Stimulated activated CD8-positive, alpha-beta memory T cell treated with anti-CD3 and anti-CD28 coated beads, Interleukin-12 subunit alpha, Interleukin-12 subunit beta, amount 100 ng/mL, for 24 hours (primary cell): Measurements from ENCODE around the gene PRUNE2.
"Not testable (repeated sequence)": the region's sequence is repeated elsewhere in the genome, so short reads cannot be mapped to it uniquely, and the experiment has no call there.

Experiments used
- DNase-seq: peaks from one replicate; pipeline ENCODE4 v3.0.0-alpha.2; 2020; ENCODE audit errors: extremely low read depth

Gene PRUNE2

GRCh38 chr9:76863832-76864231 lies 42.1 kb downstream of the PRUNE2 start:
- no peak for DNase-seq

GRCh38 chr9:76859860-76860259 lies 46.1 kb downstream of the PRUNE2 start:
- DNase-seq, result no peak

GRCh38 chr9:76858248-76858647 lies 47.7 kb downstream of the PRUNE2 start:
- DNase-seq, result not testable (repeated sequence)

- DNase-seq, result no peak
These were observed 49.9 kb downstream of the PRUNE2 start for GRCh38 chr9:76856016-76856415.

- DNase-seq, result no peak
These were observed 50.9 kb downstream of the PRUNE2 start for GRCh38 chr9:76855015-76855414.

GRCh38 chr9:76852026-76852425 lies 53.9 kb downstream of the PRUNE2 start:
- no peak for DNase-seq

GRCh38 chr9:76846297-76846696 lies 59.6 kb downstream of the PRUNE2 start:
- DNase-seq, result no peak

- no peak for DNase-seq
These were observed 60.7 kb downstream of the PRUNE2 start for GRCh38 chr9:76845254-76845653.

GRCh38 chr9:76835571-76836283 lies 70.2 kb downstream of the PRUNE2 start:
- no peak for DNase-seq

GRCh38 chr9:76828447-76828846 lies 77.5 kb downstream of the PRUNE2 start:
- DNase-seq, result no peak

GRCh38 chr9:76827296-76828080 lies 78.4 kb downstream of the PRUNE2 start:
- no peak for DNase-seq

GRCh38 chr9:76820431-76820830 lies 85.5 kb downstream of the PRUNE2 start:
- no peak for DNase-seq

GRCh38 chr9:76818271-76818670 lies 87.6 kb downstream of the PRUNE2 start:
- DNase-seq, result no peak

- no peak for DNase-seq
These were observed 88.4 kb downstream of the PRUNE2 start for GRCh38 chr9:76817489-76817888.

- DNase-seq, result no peak
These were observed 93.3 kb downstream of the PRUNE2 start for GRCh38 chr9:76812591-76812990.

GRCh38 chr9:76810377-76810957 lies 95.4 kb downstream of the PRUNE2 start:
- no peak for DNase-seq

GRCh38 chr9:76808636-76809035 lies 97.3 kb downstream of the PRUNE2 start:
- no peak for DNase-seq

- DNase-seq, result no peak
These were observed 102.2 kb downstream of the PRUNE2 start for GRCh38 chr9:76803762-76804161.

GRCh38 chr9:76803083-76803482 lies 102.8 kb downstream of the PRUNE2 start:
- DNase-seq, result no peak

GRCh38 chr9:76800901-76801300 lies 105.0 kb downstream of the PRUNE2 start:
- no peak for DNase-seq

GRCh38 chr9:76799473-76799872 lies 106.4 kb downstream of the PRUNE2 start:
- DNase-seq, result no peak

GRCh38 chr9:76798527-76798926 lies 107.4 kb downstream of the PRUNE2 start:
- no peak for DNase-seq

GRCh38 chr9:76796296-76796695 lies 109.6 kb downstream of the PRUNE2 start:
- no peak for DNase-seq
